ENCODE data around the gene ACAN.

ACAN gene

DNA sequence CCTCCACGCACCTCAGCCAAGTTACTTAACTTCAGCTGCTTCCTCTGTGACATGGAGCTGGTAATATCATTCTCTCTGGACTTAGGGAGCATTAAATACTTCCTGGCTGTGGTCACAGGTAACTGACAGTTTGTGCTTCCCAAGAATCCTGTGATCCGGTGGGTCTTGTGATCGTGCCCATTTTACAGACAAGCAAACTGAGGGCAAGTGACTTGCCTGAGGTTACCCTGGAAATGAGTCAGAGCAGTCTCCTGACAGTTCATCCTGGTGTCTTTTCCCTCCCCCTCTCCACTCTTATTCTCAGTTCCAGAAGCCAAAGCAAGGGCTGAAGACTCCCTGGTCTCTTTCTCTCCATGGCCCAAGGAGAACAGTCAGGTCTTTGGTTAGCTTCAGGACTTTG lies 35.9 kb downstream of the ACAN start:
- DNase-seq (ENCODE audit: extremely low spot score, insufficient read length, low read depth) (no peak), FAIRE-seq (no peak)

DNA sequence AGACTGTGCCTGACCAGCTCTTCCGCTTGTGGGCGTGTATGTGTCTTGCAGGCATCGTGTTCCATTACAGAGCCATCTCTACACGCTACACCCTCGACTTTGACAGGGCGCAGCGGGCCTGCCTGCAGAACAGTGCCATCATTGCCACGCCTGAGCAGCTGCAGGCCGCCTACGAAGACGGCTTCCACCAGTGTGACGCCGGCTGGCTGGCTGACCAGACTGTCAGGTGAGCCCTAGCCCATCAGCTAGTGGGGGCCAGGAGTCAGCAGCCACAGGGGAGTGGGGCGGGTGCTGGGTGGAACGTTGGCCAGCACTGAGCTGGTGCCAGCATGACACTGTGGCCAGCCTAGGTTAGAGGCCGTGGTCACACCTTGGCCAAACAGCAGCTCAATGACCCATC lies 36.7 kb downstream of the ACAN start:
- FAIRE-seq (no peak), DNase-seq (ENCODE audit: extremely low spot score, insufficient read length, low read depth) (no peak)

DNA sequence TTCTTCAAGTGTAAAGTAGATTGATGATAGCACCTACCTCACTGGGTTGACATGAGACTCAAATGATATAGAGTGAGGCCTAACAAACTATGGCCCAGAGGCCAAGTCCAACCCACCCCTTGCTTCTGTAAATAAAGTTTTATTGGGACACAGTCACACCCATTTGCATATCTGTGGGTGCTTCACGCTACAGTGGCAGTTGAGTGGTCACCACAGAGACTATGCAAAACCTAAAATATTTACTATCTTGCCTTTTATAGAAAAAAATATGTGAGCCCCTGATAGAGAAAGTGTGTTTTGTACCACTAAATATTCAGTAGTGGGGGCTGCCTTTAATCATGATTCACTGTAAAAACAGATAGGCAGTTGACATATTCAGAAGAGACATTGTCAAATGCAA lies 38.0 kb downstream of the ACAN start:
- FAIRE-seq (no peak), DNase-seq (ENCODE audit: extremely low spot score, insufficient read length, low read depth) (no peak)

DNA sequence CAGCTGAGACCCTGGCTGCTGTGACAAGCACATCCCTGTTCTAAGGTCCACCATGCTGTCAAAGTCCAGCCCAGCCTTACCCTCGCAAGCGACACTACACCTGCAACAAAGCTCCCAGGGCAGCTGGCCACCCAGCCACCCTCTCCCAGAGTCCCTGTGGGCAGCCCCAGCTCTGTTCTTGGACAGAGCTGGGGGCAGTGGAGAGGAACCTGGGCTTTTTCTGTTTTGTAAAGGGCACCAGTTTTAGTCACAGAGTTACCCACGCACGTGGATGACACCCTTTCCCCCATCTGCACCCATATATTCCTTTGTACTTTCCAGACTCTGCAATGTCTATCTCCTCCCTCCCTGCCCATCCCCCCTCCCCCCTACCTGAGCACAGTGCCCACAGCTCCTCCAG lies 38.9 kb downstream of the ACAN start:
- FAIRE-seq (no peak), DNase-seq (ENCODE audit: extremely low spot score, insufficient read length, low read depth) (no peak)

DNA sequence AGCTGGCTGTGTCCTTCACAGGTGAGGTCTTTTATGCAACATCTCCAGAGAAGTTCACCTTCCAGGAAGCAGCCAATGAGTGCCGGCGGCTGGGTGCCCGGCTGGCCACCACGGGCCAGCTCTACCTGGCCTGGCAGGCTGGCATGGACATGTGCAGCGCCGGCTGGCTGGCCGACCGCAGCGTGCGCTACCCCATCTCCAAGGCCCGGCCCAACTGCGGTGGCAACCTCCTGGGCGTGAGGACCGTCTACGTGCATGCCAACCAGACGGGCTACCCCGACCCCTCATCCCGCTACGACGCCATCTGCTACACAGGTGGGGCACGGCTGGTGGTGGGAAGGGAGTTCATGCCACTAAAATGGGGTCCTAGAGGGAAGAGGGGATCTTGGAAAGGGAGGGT lies 40.1 kb downstream of the ACAN start:
- no peak for FAIRE-seq
- no peak for DNase-seq (ENCODE audit: extremely low spot score, insufficient read length, low read depth)

DNA sequence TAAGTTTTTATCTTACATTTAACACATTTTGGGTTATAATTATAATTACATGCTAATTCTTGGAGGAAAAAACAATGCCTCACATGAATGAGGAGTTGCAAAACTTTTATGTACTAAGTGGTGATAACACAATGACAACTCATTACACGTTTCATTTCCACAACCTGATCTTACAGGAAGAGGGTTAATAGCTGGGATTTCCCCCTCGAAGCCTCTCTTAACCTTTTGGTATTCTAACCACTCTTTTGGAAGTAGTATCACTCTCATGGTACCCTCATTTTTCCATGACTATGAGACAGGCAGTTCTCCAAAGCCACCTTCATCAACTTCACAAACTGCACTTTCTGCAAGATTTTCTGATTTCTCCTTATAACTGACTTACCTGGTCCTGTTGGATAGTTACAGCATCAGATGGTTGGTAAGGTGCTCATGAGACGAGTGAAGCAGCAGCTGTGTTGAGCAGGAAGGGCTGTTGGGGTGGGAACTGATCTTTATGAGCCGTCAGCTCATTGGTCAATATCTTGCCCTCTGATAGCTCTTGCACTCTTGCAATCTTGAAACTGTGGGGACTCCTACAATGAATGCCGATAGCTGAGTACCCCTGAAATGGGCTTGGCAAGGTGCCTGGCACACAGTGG lies 41.6 kb downstream of the ACAN start:
- FAIRE-seq, result no peak
- DNase-seq (ENCODE audit: extremely low spot score, insufficient read length, low read depth), result no peak

DNA sequence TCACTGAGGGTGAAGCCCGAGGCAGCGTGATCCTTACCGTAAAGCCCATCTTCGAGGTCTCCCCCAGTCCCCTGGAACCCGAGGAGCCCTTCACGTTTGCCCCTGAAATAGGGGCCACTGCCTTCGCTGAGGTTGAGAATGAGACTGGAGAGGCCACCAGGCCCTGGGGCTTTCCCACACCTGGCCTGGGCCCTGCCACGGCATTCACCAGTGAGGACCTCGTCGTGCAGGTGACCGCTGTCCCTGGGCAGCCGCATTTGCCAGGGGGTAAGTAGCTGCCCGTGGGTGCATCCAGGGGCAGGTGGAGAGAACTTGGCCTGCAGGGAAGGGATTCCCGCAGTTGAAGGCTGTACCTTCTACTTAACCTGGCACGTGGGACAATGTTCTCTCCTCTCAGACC lies 42.4 kb downstream of the ACAN start:
- FAIRE-seq (no peak), DNase-seq (ENCODE audit: extremely low spot score, insufficient read length, low read depth) (no peak)

DNA sequence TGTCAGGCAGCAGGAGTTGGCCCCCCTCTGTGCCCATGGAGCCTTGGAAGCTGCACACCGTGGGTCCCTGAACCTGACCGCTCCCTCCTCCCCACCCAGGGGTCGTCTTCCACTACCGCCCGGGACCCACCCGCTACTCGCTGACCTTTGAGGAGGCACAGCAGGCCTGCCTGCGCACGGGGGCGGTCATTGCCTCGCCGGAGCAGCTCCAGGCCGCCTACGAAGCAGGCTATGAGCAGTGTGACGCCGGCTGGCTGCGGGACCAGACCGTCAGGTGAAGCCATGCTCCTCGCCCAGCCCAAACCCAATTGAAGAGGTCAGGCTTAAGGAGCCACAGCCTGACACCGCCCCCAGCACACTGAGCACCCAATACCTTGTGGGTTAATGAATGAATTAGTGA lies 43.9 kb downstream of the ACAN start:
- FAIRE-seq (no peak), DNase-seq (ENCODE audit: extremely low spot score, insufficient read length, low read depth) (no peak)

DNA sequence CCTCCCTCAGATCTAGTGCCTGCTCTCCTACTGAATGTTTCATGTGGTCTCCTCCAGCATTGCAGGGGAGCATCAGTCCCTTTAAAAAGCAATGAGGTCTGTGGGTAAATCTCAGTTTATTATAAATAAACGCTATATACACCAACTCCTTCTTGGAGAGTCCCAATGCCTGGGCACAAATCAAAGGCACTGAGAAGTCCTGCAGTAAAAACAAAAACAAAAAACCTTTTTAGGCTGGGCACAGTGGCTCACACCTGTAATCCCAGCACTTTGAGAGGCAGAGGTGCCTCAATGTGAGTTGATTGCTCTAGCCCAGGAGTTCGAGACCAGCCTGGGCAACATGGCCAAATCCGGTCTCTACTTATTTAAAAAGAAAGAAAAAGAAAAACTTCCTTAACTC lies 45.0 kb downstream of the ACAN start:
- DNase-seq (ENCODE audit: extremely low spot score, insufficient read length, low read depth), result no peak
- no peak for FAIRE-seq

DNA sequence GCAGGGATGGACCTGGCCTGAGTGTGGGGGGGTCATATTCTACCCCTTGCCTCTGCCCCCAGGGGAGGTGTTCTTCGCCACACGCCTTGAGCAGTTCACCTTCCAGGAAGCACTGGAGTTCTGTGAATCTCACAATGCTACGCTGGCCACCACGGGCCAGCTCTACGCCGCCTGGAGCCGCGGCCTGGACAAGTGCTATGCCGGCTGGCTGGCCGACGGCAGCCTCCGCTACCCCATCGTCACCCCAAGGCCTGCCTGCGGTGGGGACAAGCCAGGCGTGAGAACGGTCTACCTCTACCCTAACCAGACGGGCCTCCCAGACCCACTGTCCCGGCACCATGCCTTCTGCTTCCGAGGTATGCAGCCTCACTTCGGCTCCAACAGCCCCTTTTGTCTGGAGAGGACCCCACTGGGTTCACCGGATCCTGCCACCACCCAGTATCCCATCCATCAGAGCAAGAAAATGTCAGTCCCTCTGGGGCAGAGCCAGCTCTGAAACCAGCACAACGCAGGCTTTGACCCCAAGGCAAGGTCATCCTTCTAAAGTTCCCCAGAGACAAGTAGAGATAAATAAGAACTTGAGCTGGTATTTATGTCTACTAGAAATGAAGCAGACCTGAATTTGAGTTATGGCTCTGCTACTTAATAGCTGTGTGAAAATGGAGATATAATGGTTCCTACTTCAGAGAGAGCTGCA lies 46.3 kb downstream of the ACAN start:
- DNase-seq (ENCODE audit: extremely low spot score, insufficient read length, low read depth) (no peak), FAIRE-seq (no peak)

DNA sequence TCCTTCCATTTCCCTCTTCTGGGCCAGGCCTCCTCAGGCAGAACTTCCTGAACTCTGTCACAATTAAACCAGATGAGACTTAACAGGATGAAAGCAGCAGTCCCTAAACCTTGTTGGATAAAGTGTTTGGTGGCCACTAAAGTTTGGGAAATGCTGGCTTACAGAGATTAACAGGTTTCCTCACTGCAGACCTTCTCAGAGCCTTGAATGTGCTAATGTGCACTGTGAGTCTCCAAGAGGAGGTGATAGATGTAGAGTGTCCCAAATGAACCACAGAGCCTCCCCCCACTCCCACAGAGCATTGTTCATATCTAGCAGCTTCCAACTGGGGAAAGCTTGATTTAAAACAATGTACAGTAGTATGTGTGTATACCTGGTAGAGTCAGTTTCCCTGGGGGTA lies 49.2 kb downstream of the ACAN start:
- DNase-seq (ENCODE audit: extremely low spot score, insufficient read length, low read depth) (no peak), FAIRE-seq (no peak)

DNA sequence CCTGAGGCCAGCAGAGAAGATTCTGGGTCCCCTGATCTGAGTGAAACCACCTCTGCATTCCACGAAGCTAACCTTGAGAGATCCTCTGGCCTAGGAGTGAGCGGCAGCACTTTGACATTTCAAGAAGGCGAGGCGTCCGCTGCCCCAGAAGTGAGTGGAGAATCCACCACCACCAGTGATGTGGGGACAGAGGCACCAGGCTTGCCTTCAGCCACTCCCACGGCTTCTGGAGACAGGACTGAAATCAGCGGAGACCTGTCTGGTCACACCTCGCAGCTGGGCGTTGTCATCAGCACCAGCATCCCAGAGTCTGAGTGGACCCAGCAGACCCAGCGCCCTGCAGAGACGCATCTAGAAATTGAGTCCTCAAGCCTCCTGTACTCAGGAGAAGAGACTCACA lies 55.7 kb downstream of the ACAN start:
- no peak for DNase-seq (ENCODE audit: extremely low spot score, insufficient read length, low read depth)
- FAIRE-seq, result no peak

DNA sequence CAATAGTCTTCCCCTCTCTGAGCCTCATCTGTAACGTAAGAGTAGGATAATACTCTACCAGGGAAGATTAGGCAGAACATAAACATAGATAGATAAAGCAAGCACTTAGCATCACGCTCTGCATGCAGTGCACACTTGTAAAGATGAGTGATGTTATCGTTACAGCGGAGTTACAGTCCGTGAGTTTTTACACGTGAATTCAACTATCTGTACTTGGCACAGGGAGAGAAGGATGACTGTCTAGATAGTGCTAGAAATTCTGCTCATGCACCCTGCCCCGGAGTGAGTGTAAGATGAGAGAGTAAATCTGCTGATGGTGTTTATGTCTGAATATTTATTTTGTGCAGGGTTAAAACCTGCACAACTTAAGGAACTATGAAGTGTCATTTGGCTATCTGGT lies 56.3 kb downstream of the ACAN start:
- FAIRE-seq, result no peak
- DNase-seq (ENCODE audit: extremely low spot score, insufficient read length, low read depth), result no peak

DNA sequence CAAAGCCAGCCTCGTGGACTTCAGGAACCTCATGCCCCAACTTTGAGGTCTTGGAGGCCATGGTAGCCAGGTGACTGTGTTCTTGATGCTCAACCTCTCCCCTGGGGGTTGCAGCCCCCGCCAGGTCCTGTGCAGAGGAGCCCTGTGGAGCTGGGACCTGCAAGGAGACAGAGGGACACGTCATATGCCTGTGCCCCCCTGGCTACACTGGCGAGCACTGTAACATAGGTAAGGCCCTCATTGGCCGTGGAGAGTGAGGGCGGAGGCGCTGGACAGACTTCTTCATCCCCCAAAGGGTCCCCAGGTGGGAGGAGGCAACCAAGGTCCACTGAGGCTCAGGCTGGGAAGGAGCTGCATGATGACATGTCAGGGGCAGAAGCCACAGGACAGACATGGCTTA lies 57.0 kb downstream of the ACAN start:
- no peak for DNase-seq (ENCODE audit: extremely low spot score, insufficient read length, low read depth)
- FAIRE-seq, result no peak

DNA sequence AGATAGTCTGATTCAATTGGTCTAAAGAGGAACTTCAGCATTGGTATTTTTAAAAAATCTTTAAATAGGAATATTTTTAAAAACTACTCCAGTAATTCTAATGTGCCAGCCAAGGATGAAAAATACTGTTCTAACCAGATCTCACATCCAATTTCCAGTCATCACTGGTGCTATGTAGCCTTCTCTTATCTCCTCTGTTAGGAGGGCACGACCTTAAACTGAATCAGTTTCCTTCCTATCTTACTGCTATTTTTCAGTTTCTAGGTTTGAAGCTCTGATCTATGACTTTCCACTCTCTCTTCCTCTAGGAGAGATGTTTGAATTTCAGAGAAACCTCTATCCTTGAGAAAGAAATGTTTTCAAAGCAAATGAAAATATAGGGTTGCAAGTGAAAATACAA lies 60.2 kb downstream of the ACAN start:
- FAIRE-seq, result no peak

DNA sequence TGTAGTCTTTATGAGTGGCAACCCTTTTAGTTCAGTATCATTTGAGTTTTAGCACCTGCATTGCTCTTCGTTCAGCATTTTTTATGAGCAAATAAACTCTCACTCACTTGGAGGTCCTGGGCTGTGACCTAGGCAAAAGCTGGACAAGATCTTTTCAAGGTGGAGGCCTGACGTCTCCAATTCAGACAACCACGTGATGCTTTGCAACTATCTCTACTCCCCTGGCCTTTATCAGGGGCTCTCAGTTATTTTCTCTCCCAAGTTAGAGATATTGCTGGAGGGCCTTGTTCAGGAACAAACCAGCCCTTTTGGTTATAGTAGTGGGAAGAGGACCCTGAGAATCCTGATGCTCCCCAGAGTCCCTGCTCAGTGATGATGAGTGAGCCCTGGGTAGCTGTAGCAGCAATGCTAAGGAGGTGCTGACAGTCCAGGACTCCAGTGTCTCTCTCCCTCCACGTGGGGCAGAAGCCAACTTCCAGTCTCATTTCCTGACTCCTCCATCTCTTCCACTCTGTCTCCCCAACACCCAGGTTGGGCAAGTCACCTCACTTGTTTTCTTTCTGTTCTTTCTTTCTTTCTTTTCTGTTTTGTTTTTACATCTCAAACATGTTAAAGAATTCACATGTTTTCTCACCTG lies 61.7 kb downstream of the ACAN start:
- FAIRE-seq (no peak), DNase-seq (ENCODE audit: extremely low spot score, insufficient read length, low read depth) (no peak)

More for the DNA sequence above, 60.2 kb downstream of the ACAN start:
- DNase-seq (ENCODE audit: extremely low spot score, insufficient read length, low read depth), result no peak

DNA sequence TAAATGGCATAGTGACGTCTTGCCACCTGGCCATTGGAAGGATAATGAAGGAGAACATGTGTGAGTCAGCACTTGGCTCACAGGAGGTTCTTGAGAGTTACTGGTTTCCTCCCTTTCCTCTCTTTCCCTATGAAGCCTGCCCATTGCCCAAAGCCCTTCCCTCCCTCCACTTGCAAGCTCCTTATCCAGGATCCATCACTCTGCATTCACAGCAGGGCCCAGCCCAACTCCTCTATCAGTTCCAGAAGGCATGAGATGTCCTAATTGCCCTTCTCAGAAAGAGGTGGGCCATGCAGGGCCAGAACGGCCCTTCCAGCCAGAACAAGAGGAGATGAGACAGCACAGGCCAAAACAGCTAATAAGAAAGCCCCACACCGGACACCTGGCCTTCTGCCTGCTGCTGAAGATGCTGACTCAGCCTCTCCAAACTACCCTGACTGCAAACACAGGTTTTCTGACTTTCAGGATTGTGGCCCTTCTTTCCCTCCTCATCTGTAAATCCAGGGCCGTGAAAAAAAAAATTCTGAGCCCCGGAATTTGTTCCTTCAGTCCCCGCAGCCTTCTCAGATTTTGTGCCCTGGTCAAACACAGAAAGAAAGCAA lies 62.4 kb downstream of the ACAN start:
- FAIRE-seq (no peak), DNase-seq (ENCODE audit: extremely low spot score, insufficient read length, low read depth) (no peak)

DNA sequence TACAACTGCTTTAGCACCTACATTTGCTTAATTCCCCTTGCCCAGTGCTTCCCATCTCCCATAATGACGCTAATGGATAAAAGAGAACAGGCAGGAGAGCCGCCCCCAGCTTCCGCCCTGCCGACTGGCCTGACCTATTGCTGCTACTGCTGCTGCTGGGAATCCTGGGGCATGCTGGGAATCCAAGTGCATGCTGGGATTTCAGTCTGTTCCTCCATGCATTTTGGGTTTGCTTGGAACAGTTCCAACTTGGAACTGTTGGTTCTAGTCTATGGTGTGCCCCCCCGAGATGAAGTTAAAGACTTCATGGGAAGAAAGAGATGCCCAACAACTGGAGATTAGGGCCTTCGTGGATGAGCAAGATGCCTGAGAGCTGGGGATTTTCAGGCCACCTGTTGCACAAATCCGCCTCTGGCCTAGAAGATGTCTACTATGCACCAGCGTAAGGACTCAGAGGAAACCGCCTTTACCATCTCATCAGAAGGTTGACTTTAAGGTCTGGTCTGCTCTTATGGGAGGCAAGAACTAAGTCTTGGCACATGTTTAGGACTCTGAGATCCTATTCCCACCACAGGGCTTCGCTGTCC lies 63.2 kb downstream of the ACAN start:
- DNase-seq (ENCODE audit: extremely low spot score, insufficient read length, low read depth) (no peak), FAIRE-seq (no peak)

DNA sequence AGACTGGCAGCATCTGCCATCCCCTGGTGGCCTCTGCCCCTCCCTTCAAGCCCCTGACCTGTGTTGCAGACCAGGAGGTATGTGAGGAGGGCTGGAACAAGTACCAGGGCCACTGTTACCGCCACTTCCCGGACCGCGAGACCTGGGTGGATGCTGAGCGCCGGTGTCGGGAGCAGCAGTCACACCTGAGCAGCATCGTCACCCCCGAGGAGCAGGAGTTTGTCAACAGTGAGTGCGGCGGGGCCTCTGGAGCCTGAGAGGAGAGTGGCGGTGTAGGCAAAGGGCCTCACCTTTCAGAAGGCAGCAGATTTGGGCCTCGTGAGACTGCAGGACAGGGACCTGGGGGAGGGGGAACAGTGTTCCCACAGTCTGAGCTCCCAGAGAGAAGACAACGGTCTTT lies 68.1 kb downstream of the ACAN start:
- no peak for DNase-seq (ENCODE audit: extremely low spot score, insufficient read length, low read depth)
- FAIRE-seq, result no peak

DNA sequence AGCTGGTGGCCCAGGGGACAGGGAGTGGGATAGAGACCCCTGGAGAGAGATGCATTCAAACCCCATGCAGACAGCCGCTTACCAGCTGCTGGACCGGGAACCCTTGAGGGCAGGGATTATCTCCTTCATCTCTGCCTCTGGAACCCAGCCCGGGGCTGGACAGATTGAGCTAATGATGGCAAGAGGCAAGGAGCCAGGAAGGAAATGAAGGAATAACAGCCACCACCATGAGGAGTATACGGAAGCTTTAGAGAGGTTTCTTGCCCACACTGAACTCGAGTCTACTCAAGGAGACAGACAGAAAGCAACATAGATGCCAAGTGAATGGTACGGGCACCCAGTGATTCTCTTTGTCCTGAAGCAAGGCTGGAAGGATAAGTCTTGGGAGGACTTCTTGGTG lies 68.9 kb downstream of the ACAN start:
- FAIRE-seq (no peak), DNase-seq (ENCODE audit: extremely low spot score, insufficient read length, low read depth) (no peak)

DNA sequence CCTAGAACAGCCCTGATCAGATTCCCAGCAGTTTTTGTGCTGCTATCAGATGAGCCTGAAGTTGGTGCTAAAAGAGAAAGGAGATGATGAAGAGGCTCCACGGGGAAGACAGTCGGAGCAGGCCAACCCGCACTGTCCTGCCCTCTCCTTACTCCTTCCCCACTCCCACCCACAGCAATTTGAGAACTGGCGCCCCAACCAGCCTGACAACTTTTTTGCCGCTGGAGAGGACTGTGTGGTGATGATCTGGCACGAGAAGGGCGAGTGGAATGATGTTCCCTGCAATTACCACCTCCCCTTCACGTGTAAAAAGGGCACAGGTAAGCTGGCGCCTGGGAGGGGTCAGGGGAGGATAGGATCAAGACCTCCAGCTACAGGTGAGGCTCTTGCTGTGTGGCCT lies 69.5 kb downstream of the ACAN start:
- no peak for FAIRE-seq
- DNase-seq (ENCODE audit: extremely low spot score, insufficient read length, low read depth), result no peak
